CD4-positive, alpha-beta T cell treated with Interleukin-1 beta for 1 hour (primary cell): ENCODE measurements around the gene KLF6.

Source experiments
- DNase-seq, 2 donors: peaks; one replicate each; pipeline ENCODE4 v3.0.0-alpha.2; 2020 to 2022

KLF6 gene

DNA sequence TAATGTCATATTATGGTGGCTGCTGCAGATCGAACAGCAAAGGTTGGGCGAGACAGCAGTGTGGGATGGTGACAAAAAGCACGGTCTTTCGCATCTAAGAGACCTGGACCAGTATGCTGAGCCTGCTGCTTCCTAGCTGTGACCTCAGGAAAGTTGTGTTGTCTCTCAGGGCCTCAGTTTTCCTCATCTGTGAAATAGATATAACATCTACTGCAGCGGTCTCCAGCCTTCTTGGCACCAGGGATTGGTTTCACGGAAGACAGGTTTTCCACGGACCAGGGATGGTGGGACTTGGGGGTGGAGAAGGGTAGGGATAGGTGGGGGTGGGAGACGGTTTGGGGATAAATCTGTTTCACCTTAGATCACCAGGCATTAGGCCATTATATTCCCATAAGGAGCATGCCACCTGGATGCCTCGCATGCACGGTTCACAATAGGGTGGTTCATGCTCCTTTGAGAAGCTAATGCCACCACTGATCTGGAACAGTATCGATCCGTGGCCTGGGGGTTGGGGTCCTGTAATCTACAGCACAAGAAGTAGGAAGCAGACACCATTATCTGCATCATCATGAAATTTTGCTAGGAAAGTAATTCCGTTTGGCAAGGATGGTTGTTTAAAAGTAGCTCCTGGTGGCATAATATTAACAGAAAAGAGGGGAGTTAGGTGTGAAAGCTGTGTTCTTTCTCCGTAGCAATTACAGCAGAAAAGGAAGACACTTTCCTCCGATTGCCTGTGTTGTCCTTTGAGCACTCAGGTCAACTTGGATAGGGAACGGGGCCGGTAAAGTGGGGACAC lies 10.8 kb downstream of the KLF6 start:
- DNase-seq = peak; percentile 53 to 73

DNA sequence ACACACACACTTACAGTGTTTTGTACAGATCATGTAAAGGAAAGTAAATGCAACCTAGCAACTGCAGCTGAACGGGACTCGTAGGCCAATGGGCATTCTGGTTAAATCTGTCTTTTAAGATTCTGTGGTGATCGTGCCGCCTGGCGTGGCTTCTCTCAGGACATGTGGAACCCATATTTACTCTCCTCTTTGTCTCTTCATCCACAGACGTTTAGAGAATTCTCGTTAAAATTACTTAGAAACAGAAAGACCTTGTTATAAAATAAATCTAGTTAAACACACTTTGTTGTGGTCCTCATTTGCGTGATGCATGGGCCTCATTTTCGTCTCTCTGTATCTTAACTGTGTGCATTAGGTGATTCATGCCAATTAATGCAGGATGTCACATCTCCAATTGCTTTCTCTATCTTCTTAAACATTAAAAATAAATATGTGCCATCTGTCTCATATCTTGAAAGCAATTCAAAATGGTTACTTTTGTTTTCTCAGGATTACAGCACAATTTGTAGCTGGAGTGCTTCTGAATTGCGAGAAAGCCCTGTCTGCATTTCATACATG lies 11.5 kb downstream of the KLF6 start:
- DNase-seq = peak; percentile 37 to 68

GRCh38 chr10:3772361-3773171 lies 12.4 kb downstream of the KLF6 start:
- peak in 1 of 2 donors; percentile 62 for DNase-seq

DNA sequence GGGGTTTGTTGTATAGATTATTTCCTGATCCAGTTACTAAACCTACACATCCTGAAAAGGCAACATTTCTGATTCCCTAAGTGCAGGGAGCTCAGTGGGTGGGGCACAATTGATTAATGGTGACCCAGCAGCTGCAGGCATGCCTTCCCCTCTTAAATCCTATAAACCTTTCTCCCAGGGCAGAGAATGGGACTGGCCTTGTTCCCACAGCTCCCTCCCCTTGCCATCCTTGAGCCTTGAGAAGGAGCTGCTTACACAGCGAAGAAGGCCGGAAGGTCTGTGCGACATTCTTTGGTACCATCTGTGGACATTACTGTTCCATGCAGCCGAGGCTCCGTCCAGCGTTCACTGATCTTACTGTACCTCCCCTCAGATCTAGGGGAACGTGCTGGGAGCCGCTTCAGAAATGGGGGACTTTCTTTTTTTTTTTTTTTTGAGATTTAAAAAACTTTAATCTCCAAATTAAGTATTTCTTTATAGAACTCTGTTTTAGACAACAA lies 14.3 kb downstream of the KLF6 start:
- peak in 1 of 2 donors; percentile 22 for DNase-seq

DNA sequence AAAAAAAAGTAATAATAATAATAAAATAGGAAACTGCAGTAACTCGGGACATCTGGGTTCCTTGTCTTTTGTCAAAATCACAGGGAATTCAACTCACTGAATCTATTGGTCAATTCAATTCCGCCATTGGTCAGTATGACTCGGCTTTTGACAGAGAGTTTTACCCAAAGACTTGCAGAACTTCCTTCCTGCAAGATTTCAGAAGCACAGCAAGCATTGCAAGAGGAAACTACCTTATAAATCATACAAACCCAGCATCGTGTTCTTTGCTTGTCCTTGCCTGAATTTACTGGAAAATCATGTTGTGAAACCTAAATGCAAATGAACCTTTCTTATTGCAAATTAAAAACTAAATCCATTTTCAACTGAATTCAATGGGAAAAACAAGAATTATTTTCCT lies 15.5 kb downstream of the KLF6 start:
- no peak for DNase-seq

DNA sequence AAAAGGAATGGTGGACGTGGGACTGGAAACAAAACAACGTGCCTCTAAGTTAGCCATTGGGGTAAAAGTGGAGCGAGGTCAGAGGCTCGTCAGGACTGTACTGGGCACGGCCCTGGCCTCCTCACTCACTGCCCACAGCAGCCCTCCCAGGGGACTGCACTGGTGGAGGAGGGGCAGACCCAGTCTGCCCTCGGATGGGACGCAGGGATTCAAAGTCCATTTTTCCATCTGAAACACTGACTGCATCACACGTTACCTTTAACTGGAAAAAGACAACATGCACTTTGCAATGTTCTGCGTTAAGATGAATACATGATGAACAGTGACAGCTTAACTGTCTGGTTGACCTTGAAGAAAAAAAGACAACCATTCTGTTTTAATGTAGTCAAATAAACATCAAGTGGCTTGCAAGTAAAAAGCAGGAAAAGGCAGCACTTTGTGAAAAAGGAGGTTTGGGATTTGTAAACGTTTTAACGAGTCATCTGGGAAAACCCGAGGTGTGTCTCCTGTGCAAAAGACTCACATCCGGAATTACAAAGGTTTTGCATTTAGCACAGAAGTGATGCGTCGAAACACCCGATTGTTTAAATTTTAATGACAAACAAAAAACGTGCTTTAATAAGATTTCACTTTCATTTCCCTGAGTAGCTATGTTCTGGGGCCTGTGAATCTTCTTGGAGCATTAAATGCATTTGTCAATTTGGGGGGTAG lies 18.8 kb downstream of the KLF6 start:
- DNase-seq = peak in 1 of 2 donors; percentile 29

- DNase-seq = peak in 1 of 2 donors; percentile 46
Measured at GRCh38 chr10:3765146-3765545, 19.9 kb downstream of the KLF6 start.

- DNase-seq = no peak
Measured at GRCh38 chr10:3764626-3765112, 20.3 kb downstream of the KLF6 start.

- DNase-seq = no peak
Measured at GRCh38 chr10:3763852-3764625, 21.0 kb downstream of the KLF6 start.

- DNase-seq = no peak
Measured at GRCh38 chr10:3763035-3763456, 22.0 kb downstream of the KLF6 start.

GRCh38 chr10:3762309-3762708 lies 22.7 kb downstream of the KLF6 start:
- no peak for DNase-seq

DNA sequence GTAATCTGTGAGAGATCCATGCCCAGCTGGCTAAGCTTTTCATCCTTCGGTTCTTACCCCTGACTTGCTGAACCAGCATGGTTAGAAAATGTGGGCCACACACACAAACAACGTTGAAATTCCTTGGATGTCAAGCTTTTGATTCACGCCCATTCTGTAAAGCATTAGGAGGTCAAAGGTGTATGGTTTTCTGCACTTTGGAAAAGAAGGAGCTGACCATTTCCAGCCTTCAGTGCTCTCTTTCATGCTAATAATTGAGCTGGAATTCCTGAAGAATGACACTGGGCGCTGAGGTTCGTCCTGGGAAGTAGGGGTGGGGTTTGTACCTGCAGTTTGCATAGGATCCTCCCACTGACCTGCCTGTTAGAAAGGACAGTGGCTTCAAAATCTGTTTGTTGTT lies 23.1 kb downstream of the KLF6 start:
- DNase-seq = no peak

- peak in 1 of 2 donors; percentile 47 for DNase-seq
Measured at GRCh38 chr10:3761021-3761686, 23.9 kb downstream of the KLF6 start.

GRCh38 chr10:3760083-3760482 lies 24.9 kb downstream of the KLF6 start:
- DNase-seq = no peak

DNA sequence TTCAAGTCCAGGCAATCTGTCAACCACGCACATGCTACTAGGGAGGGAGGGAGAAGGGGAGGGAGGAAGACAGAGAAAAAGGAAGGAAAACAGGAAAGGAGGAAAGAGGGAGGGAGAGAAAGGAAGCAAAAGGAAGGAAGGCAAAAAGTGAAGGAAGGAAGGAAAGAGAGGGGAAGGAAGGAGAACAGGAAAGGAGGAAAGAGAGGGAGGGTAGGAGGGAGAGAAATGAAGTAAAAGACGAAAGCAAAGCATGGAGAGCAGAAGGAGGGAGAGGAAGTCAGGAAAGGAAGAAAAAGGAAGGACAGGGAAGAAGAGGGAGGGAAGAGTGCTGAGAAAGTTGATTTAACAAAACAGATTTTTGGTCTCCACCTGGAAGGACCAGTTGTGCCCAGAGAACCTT lies 25.6 kb downstream of the KLF6 start:
- no peak for DNase-seq

GRCh38 chr10:3758491-3758970 lies 26.5 kb downstream of the KLF6 start:
- DNase-seq = no peak

DNA sequence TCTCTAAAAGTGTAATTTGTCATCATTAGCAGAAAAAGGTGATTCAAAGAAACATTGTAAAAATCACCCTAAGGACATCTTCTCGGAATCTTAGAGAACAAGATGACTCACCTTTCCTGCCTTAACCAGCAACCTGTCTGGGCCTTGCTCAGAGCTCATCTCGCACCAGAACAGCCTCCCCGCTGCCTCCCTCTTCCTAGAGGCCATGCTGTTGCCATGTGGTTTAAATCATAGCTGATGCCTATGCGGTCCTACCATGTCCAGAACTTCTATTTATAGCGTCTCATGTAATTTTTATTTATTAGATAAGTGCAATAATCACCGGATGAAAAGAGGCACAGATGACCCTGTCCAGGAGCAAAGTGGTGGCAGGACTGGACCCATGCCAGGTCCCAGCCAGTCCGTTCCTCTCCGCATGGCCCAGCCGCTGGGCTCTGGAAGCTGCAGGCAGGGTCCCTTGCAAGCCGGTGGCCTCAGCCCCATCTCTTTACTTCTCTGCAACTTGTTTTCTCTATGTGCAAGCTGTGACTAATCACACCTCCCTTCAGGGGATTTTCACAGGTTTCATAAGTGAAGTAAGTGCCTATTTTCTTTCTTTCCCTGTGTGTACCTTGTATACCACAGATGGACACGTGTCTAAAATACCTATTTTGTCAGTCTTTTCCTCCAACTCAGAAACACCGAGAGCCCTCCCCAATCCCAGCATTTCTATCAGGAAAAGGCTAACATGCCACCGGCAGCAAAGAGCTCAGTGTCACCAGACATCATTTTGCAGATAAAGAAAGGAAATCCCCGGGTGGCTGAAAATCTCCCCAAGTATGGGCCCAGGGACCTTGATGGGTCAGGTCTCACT lies 27.1 kb downstream of the KLF6 start:
- DNase-seq = peak; percentile 59 to 70

DNA sequence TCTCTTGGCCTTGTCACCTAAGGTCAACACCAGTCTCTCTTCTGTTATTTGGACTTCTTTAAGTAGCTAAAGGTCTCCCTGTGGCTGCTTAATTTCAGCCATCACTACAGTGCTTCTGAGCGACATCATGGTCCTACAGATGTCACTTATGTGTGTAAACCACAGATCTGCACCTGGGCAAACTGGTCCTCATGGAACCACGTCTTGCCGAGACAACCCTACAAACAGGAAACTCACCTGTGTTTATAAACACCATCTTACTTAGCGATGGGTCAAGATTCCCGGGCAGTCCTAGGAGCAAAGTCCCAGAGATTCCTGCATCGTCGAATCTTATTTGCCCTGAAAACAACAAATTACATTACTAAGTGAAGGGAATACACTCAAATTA lies 27.8 kb downstream of the KLF6 start:
- DNase-seq = no peak

DNA sequence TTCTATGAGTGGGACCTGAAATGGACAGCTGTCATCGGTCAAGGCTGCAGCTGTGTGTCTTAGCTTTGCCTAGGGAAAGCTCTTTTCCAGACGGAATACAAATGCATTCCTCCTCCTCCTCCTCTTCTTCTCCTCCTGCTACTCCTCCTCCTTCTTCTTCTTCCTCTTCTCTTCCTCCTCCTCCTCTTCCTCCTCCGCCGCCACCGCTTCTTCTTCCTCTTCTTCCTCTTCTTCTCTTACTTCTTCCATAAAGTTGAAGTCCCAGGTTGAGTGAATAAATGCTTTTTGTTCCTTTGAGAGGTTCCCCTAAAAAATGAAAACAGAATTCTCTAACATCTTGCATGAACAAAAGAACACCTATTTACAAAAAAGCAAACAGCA lies 28.7 kb downstream of the KLF6 start:
- DNase-seq = no peak
